ENCODE measurements around the gene BICDL1.

BICDL1 gene

DNA sequence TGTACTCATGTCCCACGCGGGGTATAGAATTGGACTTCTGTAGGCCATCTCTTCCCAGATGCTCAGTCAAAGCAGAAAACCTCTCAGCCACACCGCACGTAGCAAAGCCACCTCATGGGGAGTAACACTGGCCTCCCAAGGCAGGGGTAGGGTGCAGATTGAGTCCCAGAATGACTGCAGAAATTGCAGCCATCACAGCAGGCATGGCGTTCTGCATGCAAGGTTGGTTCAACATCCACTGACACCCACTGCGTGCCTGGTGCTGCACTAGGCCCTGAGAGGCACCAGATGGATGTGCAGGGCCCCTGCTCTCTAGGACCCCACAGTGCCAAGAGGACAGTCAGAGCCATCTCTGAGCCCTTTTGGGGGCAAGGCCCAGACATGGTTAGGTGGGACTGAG is 87.6 kb downstream of the BICDL1 start:
- Histone ChIP-seq H3K36me3 (ENCODE audit: low read length) (0 out of 2 replicates have a peak, but pooled peaks cover under 1% of the 10 kb centered on the region), H3K9me3 (ENCODE audit: insufficient read depth, low read length) (no peaks in the 10 kb centered on the region), H3K4me3 (ENCODE audit: insufficient read depth, low read length, poor library complexity, severe bottlenecking) (no peak overlapping the region), H3K9me2 (replicated peaks; ENCODE audit: insufficient read depth, low read length) (no peaks in the 10 kb centered on the region), H4K20me1 (ENCODE audit: low read depth, low read length) (no peaks in the 10 kb centered on the region), H3K79me2 (ENCODE audit: insufficient read depth, low read length) (no peaks in the 10 kb centered on the region), H2AFZ (ENCODE audit: low read depth, low read length, severe bottlenecking) (no peak overlapping the region), H3K4me2 (ENCODE audit: low read depth, low read length, poor library complexity, severe bottlenecking) (no peak overlapping the region), H3K27ac (ENCODE audit: low read depth, low read length) (no peak overlapping the region), H3K9ac (ENCODE audit: low read length) (no peak overlapping the region), H3K27me3 (ENCODE audit: low read length) (no peaks in the 10 kb centered on the region), H3F3A (ENCODE audit: insufficient read depth) (no peaks in the 10 kb centered on the region)
- TF ChIP-seq, protein P1, sequence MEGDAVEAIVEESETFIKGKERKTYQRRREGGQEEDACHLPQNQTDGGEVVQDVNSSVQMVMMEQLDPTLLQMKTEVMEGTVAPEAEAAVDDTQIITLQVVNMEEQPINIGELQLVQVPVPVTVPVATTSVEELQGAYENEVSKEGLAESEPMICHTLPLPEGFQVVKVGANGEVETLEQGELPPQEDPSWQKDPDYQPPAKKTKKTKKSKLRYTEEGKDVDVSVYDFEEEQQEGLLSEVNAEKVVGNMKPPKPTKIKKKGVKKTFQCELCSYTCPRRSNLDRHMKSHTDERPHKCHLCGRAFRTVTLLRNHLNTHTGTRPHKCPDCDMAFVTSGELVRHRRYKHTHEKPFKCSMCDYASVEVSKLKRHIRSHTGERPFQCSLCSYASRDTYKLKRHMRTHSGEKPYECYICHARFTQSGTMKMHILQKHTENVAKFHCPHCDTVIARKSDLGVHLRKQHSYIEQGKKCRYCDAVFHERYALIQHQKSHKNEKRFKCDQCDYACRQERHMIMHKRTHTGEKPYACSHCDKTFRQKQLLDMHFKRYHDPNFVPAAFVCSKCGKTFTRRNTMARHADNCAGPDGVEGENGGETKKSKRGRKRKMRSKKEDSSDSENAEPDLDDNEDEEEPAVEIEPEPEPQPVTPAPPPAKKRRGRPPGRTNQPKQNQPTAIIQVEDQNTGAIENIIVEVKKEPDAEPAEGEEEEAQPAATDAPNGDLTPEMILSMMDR (IDR thresholded peaks at IDR 0.05; ENCODE audit: insufficient read depth, low read length, poor library complexity, severe bottlenecking), result no peak
- no peak for TF ChIP-seq EZH2phosphoT487 (conservative IDR thresholded peaks at IDR 0.05; ENCODE audit: low read length)

DNA sequence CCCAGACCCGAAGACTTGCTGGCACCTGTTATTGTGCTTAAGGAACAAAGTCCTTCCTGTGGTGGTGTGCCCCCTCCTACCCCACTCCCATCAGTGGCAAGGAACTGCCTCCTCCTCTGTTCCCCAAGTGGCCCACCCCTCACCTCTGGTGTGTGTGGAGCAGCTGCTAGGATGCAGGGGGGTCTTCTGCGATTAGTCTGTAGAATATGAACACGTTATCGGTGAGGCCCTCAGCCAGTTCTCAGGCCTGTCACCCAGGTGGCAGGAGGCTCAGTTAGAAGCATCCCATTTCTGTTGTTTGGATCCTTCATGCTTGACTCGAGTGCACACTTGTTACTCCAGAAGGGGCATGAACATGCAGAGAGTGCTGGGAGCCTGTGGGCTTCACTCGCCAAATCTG is 88.2 kb downstream of the BICDL1 start:
- Histone ChIP-seq H3K36me3 (ENCODE audit: low read length) (0 out of 2 replicates have a peak, but pooled peaks cover 2% of the 10 kb centered on the region), H3K9me2 (replicated peaks; ENCODE audit: insufficient read depth, low read length) (no peaks in the 10 kb centered on the region), H3F3A (ENCODE audit: insufficient read depth) (no peaks in the 10 kb centered on the region), H3K79me2 (ENCODE audit: insufficient read depth, low read length) (no peaks in the 10 kb centered on the region), H3K27me3 (ENCODE audit: low read length) (no peaks in the 10 kb centered on the region), H4K20me1 (ENCODE audit: low read depth, low read length) (no peaks in the 10 kb centered on the region), H3K9me3 (ENCODE audit: insufficient read depth, low read length) (no peaks in the 10 kb centered on the region), H3K9ac (ENCODE audit: low read length) (no peak overlapping the region), H3K4me3 (ENCODE audit: insufficient read depth, low read length, poor library complexity, severe bottlenecking) (no peak overlapping the region), H3K4me2 (ENCODE audit: low read depth, low read length, poor library complexity, severe bottlenecking) (no peak overlapping the region), H2AFZ (ENCODE audit: low read depth, low read length, severe bottlenecking) (no peak overlapping the region), H3K27ac (ENCODE audit: low read depth, low read length) (no peak overlapping the region)
- TF ChIP-seq, protein P1 (IDR thresholded peaks at IDR 0.05; ENCODE audit: insufficient read depth, low read length, poor library complexity, severe bottlenecking), result no peak
- TF ChIP-seq EZH2phosphoT487 (conservative IDR thresholded peaks at IDR 0.05; ENCODE audit: low read length), result no peak

DNA sequence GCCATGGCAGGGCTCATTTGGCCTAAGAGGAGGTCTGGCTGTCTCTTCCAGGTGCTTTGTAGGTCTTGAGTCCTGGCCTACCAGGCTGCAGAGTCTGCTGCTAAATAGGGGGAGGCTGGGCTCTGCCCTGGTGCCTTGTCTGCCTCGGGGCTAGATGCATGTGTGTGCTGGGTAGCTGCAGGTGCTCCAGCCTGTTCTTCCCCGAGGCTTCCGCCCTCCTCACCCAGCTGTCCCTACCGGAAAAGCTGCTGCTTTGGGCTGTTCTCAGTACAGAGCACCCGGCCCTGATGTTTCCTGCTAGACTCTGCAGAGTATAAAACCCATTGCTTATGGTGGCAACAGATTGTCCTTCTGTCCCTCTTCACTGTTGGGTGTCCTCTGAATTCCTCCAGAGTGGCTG is 89.8 kb downstream of the BICDL1 start:
- Histone ChIP-seq H3F3A (ENCODE audit: insufficient read depth) (no peaks in the 10 kb centered on the region), H3K79me2 (ENCODE audit: insufficient read depth, low read length) (no peaks in the 10 kb centered on the region), H3K27ac (ENCODE audit: low read depth, low read length) (no peak overlapping the region), H3K9me2 (replicated peaks; ENCODE audit: insufficient read depth, low read length) (no peaks in the 10 kb centered on the region), H4K20me1 (ENCODE audit: low read depth, low read length) (no peaks in the 10 kb centered on the region), H2AFZ (ENCODE audit: low read depth, low read length, severe bottlenecking) (no peak overlapping the region), H3K27me3 (ENCODE audit: low read length) (no peaks in the 10 kb centered on the region), H3K9ac (ENCODE audit: low read length) (no peak overlapping the region), H3K4me2 (ENCODE audit: low read depth, low read length, poor library complexity, severe bottlenecking) (no peak overlapping the region), H3K36me3 (ENCODE audit: low read length) (0 out of 2 replicates have a peak, but pooled peaks cover 2% of the 10 kb centered on the region), H3K4me3 (ENCODE audit: insufficient read depth, low read length, poor library complexity, severe bottlenecking) (no peak overlapping the region), H3K9me3 (ENCODE audit: insufficient read depth, low read length) (no peaks in the 10 kb centered on the region)
- no peak for TF ChIP-seq EZH2phosphoT487 (conservative IDR thresholded peaks at IDR 0.05; ENCODE audit: low read length)
- TF ChIP-seq, protein P1 (IDR thresholded peaks at IDR 0.05; ENCODE audit: insufficient read depth, low read length, poor library complexity, severe bottlenecking), result no peak
